Small intestine (tissue), 7 donors: ENCODE measurements around the gene TMEM161A. TPM values are rescaled to one million over a fixed set of nuclear protein-coding genes. Genes with fewer than 3 reads are reported as not detected.
"Not testable (repeated sequence)": the region's sequence is repeated elsewhere in the genome, so short reads cannot be mapped to it uniquely, and the experiment has no call there.

ENCODE experiments used
- DNase-seq, 2 donors: peaks; one replicate each; pipeline versions ENCODE4 v3.0.0 to v3.0.0-alpha.2; 2013
- FAIRE-seq: peaks from 2 replicates; lab custom pipeline; 2012; peaks lifted over from hg19 to GRCh38; lab: Jason Lieb, UNC
- H3K27ac ChIP-seq, 3 donors: one replicate each; pipeline ENCODE4 v1.5.1; 2013; ENCODE audit warnings: low read length in 2 of 3, mild to moderate bottlenecking in 2 of 3, control low read depth in 1 of 3, inconsistent platforms in 1 of 3, low read depth in 1 of 3, moderate library complexity in 1 of 3
- H3K27me3 ChIP-seq, 3 donors: one replicate each; pipeline ENCODE4 v1.6.1; 2013; ENCODE audit warnings: low read length in 3 of 3, inconsistent platforms in 1 of 3; ENCODE audit not compliant: control insufficient read depth in 3 of 3, insufficient read depth in 3 of 3
- H3K36me3 ChIP-seq, 3 donors: one replicate each; pipeline ENCODE4 v1.6.1; 2013; ENCODE audit warnings: low read length in 3 of 3, inconsistent platforms in 1 of 3, low read depth in 1 of 3, mild to moderate bottlenecking in 1 of 3, moderate library complexity in 1 of 3; ENCODE audit not compliant: control insufficient read depth in 3 of 3, insufficient read depth in 2 of 3
- H3K4me1 ChIP-seq, 3 donors: one replicate each; pipeline ENCODE4 v1.6.1; 2013; ENCODE audit warnings: low read length in 2 of 3, inconsistent platforms in 1 of 3, low read depth in 1 of 3, mild to moderate bottlenecking in 1 of 3, moderate library complexity in 1 of 3; ENCODE audit not compliant: control insufficient read depth in 3 of 3, insufficient read depth in 2 of 3
- H3K4me3 ChIP-seq, 3 donors: one replicate each; pipeline ENCODE4 v1.5.1; 2013; ENCODE audit warnings: low read length in 3 of 3, control low read depth in 1 of 3, inconsistent platforms in 1 of 3, low read depth in 1 of 3, mild to moderate bottlenecking in 1 of 3, moderate library complexity in 1 of 3
- H3K9me3 ChIP-seq, 2 donors: one replicate each; pipeline ENCODE4 v1.6.1; 2013; ENCODE audit warnings: low read depth in 1 of 2, low read length in 1 of 2; ENCODE audit not compliant: control insufficient read depth in 2 of 2, insufficient read depth in 1 of 2
- WGBS, 3 donors: extraction: QIAGEN DNeasy Blood & Tissue Kit; methylation state at CpG; one replicate each; pipeline ENCODE4 v1.1.7; 2013; 5-methylcytosine and 5-hydroxymethylcytosine counted together
- polyA plus RNA-seq, 4 donors: library from polyadenylated mRNA; stranded (reverse) in 3 of 4; unstranded in 1 of 4; fragments of 200-250 nt in 3 of 4; fragments of 120-200 nt in 1 of 4; gene quantifications; one replicate each; pipeline versions ENCODE4 v1.2.1 to v1.2.3, GENCODE V29; 2013
- donor health status: healthy with polysubstance abuse.
- donor health status: control.
- donor health status: control.
- donor health status: Bipolar disorder and iron deficiency.
- donor health status: healthy.

Gene TMEM161A
- polyA plus RNA-seq, 4 donors = 8.1 to 31.4 (median 18.1) TPM

DNA sequence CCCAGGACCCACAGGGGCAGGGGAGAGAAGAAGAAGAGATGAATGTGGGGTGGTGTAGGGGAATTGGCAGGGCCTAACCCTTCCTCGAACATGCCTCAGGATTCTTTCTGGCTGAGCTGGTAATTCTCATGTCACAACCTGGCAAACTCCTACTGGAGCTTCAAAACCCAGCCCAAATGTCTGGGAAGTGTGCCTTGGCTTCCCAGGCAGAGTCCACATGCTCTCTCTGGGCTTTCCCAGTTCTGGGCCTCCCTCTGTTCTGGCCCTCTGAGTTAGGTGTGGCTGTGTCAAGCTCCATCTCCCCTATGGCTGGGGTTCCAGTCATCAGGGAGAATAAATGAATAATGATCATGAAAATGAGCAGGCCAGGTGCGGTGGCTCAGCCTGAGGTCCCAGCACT lies 11.2 kb upstream of the TMEM161A start:
- no peak overlapping the region for H3K27ac ChIP-seq
- DNase-seq (no peak), FAIRE-seq (no peak)
- peaks cover 0 to 3% (median 0%) of the 10 kb centered on the region in 3 donors for H3K4me1 ChIP-seq
- WGBS, 3 donors = 79 to 90% (median 85%) methylated on average over 2 of the region's 2 CpGs
- no peak overlapping the region for H3K4me3 ChIP-seq
- H3K27me3 ChIP-seq = no peaks in the 10 kb centered on the region
- peaks cover 0 to 40% (median 0%) of the 10 kb centered on the region in 3 donors for H3K36me3 ChIP-seq
- peaks cover 0 to 4% of the 10 kb centered on the region in 2 donors for H3K9me3 ChIP-seq

DNA sequence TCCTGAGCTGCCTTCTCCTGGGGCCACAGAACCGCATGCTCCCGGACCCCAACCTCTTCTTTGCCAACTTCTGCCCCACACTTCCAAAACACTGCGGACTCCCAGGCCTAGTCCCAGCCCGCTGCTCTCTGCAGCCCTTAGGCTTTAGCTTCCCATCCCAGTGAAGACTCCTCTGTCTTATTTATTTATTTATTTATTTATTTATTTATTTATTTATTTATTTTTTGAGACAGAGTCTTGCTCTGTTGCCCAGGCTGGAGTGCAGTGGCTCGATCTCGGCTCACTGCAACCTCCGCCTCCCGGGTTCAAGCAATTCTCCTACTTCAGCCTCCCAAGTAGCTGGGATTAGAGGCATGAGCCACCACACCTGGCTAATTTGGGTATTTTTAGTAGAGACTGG lies 10.2 kb upstream of the TMEM161A start:
- not testable (repeated sequence) for H3K4me3 ChIP-seq, DNase-seq, H3K4me1 ChIP-seq, H3K27me3 ChIP-seq, H3K27ac ChIP-seq, FAIRE-seq, H3K9me3 ChIP-seq
- 95 to 98% (median 97%) methylated on average over 8 of the region's 8 CpGs for WGBS, 3 donors
- peaks cover 0 to 40% (median 0%) of the 10 kb centered on the region in 3 donors for H3K36me3 ChIP-seq

DNA sequence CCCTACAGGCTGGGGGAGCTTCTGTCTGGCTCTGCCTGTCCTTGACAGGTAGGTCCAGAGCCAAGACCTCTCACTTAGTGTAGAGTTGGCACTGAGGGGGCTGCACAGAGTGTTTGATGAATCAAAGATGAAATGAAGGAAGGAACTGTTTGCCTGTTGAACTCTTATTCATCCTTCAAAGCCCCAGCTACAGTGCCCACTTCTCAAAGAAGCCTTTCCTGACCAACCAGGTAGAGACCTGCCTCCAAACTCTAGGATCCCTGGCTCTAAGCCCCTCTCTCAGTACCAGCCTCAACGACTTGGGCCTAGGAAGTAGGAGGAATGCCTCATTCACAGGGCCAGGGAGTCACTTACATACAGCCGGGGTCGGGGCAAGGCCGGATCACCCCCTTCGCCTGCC lies 9.1 kb upstream of the TMEM161A start:
- Histone ChIP-seq H3K4me3 (no peak overlapping the region), H3K27me3 (no peaks in the 10 kb centered on the region), H3K4me1 (peaks cover 0 to 3% (median 0%) of the 10 kb centered on the region in 3 donors), H3K9me3 (peaks cover 0 to 4% of the 10 kb centered on the region in 2 donors), H3K27ac (no peak overlapping the region), H3K36me3 (peaks cover 0 to 40% (median 0%) of the 10 kb centered on the region in 3 donors)
- DNase-seq = no peak
- no peak for FAIRE-seq
- WGBS, 3 donors = 94 to 95% (median 94%) methylated on average over 5 of the region's 5 CpGs

DNA sequence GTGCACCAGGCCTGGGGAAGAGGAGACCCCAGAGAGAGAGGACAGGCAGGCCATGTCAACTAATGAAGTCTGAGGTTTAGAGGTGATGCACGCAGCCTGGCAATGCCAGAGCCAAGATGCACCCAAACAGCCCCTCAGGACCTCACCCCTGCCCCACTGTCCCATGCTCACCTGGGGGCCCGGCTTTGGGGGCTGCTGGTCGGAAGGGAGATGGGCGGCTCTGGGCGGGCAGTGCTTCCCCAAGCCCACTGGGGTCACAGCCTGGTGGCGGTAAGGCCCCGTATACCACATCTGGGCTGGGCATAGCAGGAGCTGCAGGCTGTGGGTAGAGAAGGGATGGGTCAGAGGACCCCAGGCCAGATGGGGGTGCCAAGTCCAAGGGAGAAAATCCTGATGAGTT lies 8.6 kb upstream of the TMEM161A start:
- no peak overlapping the region for H3K4me3 ChIP-seq
- WGBS, 3 donors = 93 to 97% (median 97%) methylated on average over 7 of the region's 7 CpGs

DNA sequence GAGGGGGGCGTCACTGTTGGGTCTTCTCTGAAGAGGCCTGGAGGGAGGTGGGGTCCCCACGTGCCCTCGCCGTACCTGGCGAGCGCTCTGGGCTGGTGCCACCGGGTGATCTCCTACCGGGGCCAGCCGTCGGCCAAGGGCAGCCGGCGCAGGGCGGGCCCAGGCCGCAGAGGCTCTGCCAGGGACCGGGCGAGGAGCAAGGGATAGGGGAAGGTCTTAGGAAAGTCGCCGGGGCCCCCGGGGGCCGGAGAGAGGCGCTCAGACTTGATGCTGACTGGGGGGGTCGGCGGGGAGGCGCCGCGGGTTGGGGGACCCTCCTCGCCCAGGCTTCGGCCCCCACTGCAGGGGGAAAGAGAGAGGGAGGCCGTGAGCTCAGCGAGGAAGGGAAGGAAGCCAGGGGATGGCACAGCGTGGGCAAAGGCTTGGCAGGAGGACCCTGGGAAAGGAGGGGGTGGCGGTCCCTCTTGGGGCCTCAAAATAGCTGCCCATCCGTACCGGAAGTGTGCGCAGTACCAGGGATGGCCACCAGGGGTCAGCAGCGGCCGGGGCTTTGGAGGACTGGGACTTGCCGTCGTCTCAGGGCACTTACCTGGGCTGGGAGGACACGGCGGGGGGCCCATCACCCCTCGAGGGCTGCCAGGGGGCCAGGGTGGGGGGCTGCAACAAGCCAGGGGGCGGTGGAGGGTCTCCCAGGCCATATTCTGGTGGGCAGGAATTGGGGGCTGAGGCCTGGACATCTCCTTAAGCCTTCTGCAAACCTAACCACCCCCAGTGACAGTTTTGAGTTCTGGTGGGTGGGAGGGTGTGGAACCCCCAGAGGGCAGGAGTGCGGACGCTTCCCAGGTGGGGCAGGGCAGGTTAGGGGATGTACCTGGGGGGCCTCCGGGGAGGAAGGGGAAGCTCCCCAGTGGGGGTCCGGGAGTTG lies 7.7 kb upstream of the TMEM161A start:
- peak overlapping the region in 1 of 3 donors; percentile 17 for H3K4me3 ChIP-seq
- peaks cover 0 to 3% (median 0%) of the 10 kb centered on the region in 3 donors for H3K4me1 ChIP-seq
- 35 to 43% (median 38%) methylated on average over 35 to 47 of the region's 47 CpGs for WGBS, 3 donors
- FAIRE-seq = no peak
- H3K9me3 ChIP-seq = peaks cover 0 to 4% of the 10 kb centered on the region in 2 donors
- H3K27me3 ChIP-seq = no peaks in the 10 kb centered on the region
- H3K36me3 ChIP-seq = peaks cover 0 to 37% (median 0%) of the 10 kb centered on the region in 3 donors
- DNase-seq = peak; percentile 66 to 83
- no peak overlapping the region for H3K27ac ChIP-seq

More for the DNA sequence above, 8.6 kb upstream of the TMEM161A start:
- Histone ChIP-seq H3K27me3 (no peaks in the 10 kb centered on the region), H3K4me1 (peaks cover 0 to 3% (median 0%) of the 10 kb centered on the region in 3 donors), H3K36me3 (peaks cover 0 to 40% (median 0%) of the 10 kb centered on the region in 3 donors), H3K9me3 (peaks cover 0 to 4% of the 10 kb centered on the region in 2 donors), H3K27ac (no peak overlapping the region)
- no peak for DNase-seq
- no peak for FAIRE-seq

DNA sequence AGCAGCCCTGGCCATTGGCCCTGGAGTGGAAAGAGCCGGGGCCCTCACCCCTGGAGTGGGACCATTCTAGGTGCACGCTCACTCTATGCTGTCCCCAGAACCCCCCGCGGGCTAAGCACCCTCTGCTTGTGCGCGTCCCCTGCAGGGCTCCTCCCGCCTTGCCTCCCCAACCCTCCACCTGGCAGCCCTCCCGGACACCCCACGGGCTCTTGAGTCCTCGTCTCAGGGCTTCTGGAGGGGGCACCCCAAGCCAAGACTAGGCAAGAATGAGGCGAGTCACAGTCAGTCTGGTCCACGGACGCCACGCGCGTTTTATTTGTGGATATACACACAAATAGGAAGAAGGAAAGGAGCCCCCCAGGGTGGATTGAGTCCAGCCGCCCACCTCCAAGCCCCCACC lies 7.0 kb upstream of the TMEM161A start:
- Histone ChIP-seq H3K36me3 (peaks cover 0 to 31% (median 0%) of the 10 kb centered on the region in 3 donors), H3K27ac (no peak overlapping the region), H3K9me3 (peaks cover 0 to 4% of the 10 kb centered on the region in 2 donors), H3K27me3 (no peaks in the 10 kb centered on the region), H3K4me1 (peaks cover 0 to 3% (median 0%) of the 10 kb centered on the region in 3 donors), H3K4me3 (no peak overlapping the region)
- WGBS, 3 donors = 89 to 93% (median 90%) methylated on average over 12 to 17 of the region's 17 CpGs
- no peak for FAIRE-seq
- DNase-seq = no peak

DNA sequence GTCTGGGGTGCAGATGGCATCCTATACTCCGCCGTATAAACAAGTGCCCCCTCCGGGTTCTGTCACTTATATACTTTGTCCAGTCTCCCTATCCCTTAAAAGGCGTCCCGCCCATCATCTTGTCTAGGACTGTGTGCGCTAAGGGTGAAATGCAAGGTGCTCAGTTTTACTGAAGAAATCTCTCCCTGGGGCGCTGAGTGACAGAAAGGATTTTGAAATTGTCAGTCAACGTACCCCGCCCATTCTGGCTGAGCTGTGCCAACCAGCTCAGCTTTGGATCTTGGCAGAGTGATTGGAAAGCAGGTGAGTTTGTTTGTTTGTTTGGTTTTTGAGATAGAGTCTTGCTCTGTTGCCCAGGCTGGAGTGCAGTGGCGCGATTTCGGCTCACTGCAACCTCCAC lies 4.1 kb upstream of the TMEM161A start:
- Histone ChIP-seq H3K36me3 (peaks cover 0 to 11% (median 0%) of the 10 kb centered on the region in 3 donors), H3K27ac (no peak overlapping the region), H3K9me3 (peaks cover 0 to 2% of the 10 kb centered on the region in 2 donors), H3K27me3 (peaks cover 0 to 4% (median 0%) of the 10 kb centered on the region in 3 donors), H3K4me3 (no peak overlapping the region), H3K4me1 (peaks cover 0 to 3% (median 0%) of the 10 kb centered on the region in 3 donors)
- 78 to 93% (median 83%) methylated on average over 12 of the region's 12 CpGs for WGBS, 3 donors
- no peak for FAIRE-seq
- no peak for DNase-seq

DNA sequence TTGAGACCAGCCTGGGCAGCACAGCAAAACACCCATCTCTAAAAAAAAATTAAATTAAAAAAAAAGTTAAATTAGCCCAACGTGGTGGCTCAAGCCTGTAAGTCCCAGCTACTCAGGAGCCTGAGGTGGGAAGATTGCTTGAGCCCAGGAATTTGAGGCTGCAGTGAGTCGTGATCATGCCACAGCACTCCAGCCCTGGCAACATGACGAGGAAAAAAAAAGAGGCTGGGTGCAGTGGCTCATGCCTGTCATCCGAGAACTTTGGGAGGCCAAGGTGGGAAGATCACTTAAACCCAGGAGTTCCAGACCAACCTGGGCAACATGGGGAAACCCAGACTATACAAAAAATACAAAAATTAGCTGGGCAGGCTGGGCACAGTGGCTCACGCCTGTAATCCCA lies 2.2 kb upstream of the TMEM161A start:
- DNase-seq (no peak), FAIRE-seq (no peak)
- Histone ChIP-seq H3K27ac (no peak overlapping the region), H3K27me3 (peaks cover 0 to 4% (median 0%) of the 10 kb centered on the region in 3 donors), H3K4me3 (no peak overlapping the region), H3K9me3 (no peaks in the 10 kb centered on the region), H3K4me1 (no peaks in the 10 kb centered on the region), H3K36me3 (no peaks in the 10 kb centered on the region)
- 59 to 74% (median 63%) methylated on average over 5 of the region's 5 CpGs for WGBS, 3 donors
